ENCODE measurements around the gene PTPDC1.

PTPDC1 gene

GRCh38 chr9:94142353-94142752 is 58.1 kb downstream of the PTPDC1 start:
- DNase-seq: no peak

- no peak for DNase-seq
Observed at GRCh38 chr9:94144394-94144793, 60.1 kb downstream of the PTPDC1 start.

GRCh38 chr9:94145640-94146039 is 61.4 kb downstream of the PTPDC1 start:
- no peak for DNase-seq

GRCh38 chr9:94147776-94148175 is 63.5 kb downstream of the PTPDC1 start:
- no peak for DNase-seq

GRCh38 chr9:94148419-94148818 is 64.2 kb downstream of the PTPDC1 start:
- DNase-seq: no peak

- no peak for DNase-seq
Observed at GRCh38 chr9:94149696-94150095, 65.4 kb downstream of the PTPDC1 start.

GRCh38 chr9:94150279-94150828 is 66.1 kb downstream of the PTPDC1 start:
- DNase-seq: no peak

GRCh38 chr9:94150890-94151650 is 66.8 kb downstream of the PTPDC1 start:
- no peak for DNase-seq

GRCh38 chr9:94153905-94154304 is 69.6 kb downstream of the PTPDC1 start:
- no peak for DNase-seq

- no peak for DNase-seq
Observed at GRCh38 chr9:94156348-94157049, 72.2 kb downstream of the PTPDC1 start.

- DNase-seq: no peak
Observed at GRCh38 chr9:94157050-94157801, 73.0 kb downstream of the PTPDC1 start.
